ENCODE results near the gene RCL1.

RCL1 gene

DNA sequence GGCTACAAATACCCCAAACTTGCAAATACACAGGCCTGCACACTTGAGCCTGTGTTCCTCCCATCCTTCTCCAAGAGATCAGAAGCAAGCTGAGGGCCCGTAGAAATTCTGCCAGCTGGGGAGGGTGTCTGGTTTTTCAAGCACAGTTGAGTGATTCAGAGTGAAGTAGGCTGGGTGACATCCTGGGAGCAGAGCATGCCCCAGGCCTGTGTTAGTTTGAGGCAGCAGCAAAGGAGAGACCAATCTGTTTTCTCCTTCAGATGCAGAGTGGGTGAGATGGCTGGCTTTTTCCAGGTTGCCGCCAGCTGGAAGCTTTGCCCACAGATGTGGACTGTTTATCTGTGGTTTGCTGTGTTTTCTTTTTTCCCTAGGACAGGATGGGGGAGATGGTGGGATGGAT lies 63.1 kb downstream of the RCL1 start:
- 0 out of 2 replicates have a peak, but pooled peaks cover 3% of the 10 kb centered on the region for H3K36me3 ChIP-seq (ENCODE audit: low read length)
- H3K27ac ChIP-seq (ENCODE audit: low read depth, low read length), result no peak overlapping the region

DNA sequence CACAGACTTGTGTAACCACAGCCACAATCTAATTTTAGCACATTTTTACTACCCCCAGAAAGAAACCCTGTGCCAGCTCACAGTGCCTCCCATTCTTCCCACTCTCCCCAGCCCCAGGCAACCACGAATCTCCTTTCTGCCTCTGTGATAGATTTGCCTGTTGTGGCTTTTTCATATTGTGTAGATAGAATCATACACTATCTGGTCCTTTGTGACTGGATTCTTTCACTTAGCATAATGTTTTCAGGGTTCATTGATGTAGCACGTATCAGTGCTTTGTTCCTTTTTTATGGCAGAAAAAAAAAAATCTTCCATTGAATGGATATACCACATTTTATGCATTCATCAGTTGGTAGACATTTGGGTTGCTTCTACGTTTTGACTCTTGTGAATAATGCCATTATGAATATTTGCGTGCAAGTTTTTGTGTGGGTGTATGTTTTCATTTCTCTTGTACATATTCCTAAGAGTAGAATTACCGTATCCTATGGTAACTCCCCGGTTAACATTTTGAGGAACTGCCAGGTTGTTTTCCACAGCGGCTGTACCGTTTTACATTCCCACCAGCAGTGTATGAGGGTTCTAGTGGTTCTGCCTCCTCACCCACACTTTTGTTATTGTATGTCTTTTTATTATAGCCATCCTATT lies 64.5 kb downstream of the RCL1 start:
- H2AFZ ChIP-seq (ENCODE audit: low read depth, low read length, severe bottlenecking), result no peak overlapping the region
- H3K9me3 ChIP-seq (ENCODE audit: insufficient read depth, low read length), result no peaks in the 10 kb centered on the region
- H3K27ac ChIP-seq (ENCODE audit: low read depth, low read length), result no peak overlapping the region
- H3K9ac ChIP-seq (ENCODE audit: low read length), result no peak overlapping the region
- H3F3A ChIP-seq (ENCODE audit: insufficient read depth), result no peaks in the 10 kb centered on the region
- 0 out of 2 replicates have a peak, but pooled peaks cover 3% of the 10 kb centered on the region for H3K36me3 ChIP-seq (ENCODE audit: low read length)
- no peaks in the 10 kb centered on the region for H3K27me3 ChIP-seq (ENCODE audit: low read length)
- no peak overlapping the region for H3K4me2 ChIP-seq (ENCODE audit: low read depth, low read length, poor library complexity, severe bottlenecking)
- no peaks in the 10 kb centered on the region for H3K9me2 ChIP-seq (replicated peaks; ENCODE audit: insufficient read depth, low read length)
- TF ChIP-seq, protein P1, sequence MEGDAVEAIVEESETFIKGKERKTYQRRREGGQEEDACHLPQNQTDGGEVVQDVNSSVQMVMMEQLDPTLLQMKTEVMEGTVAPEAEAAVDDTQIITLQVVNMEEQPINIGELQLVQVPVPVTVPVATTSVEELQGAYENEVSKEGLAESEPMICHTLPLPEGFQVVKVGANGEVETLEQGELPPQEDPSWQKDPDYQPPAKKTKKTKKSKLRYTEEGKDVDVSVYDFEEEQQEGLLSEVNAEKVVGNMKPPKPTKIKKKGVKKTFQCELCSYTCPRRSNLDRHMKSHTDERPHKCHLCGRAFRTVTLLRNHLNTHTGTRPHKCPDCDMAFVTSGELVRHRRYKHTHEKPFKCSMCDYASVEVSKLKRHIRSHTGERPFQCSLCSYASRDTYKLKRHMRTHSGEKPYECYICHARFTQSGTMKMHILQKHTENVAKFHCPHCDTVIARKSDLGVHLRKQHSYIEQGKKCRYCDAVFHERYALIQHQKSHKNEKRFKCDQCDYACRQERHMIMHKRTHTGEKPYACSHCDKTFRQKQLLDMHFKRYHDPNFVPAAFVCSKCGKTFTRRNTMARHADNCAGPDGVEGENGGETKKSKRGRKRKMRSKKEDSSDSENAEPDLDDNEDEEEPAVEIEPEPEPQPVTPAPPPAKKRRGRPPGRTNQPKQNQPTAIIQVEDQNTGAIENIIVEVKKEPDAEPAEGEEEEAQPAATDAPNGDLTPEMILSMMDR (IDR thresholded peaks at IDR 0.05; ENCODE audit: insufficient read depth, low read length, poor library complexity, severe bottlenecking), result no peak
- TF ChIP-seq EZH2phosphoT487 (conservative IDR thresholded peaks at IDR 0.05; ENCODE audit: low read length), result no peak
- no peak overlapping the region for H3K4me3 ChIP-seq (ENCODE audit: insufficient read depth, low read length, poor library complexity, severe bottlenecking)
- no peaks in the 10 kb centered on the region for H3K79me2 ChIP-seq (ENCODE audit: insufficient read depth, low read length)
- no peaks in the 10 kb centered on the region for H4K20me1 ChIP-seq (ENCODE audit: low read depth, low read length)

More for the DNA sequence above, 63.1 kb downstream of the RCL1 start:
- TF ChIP-seq, protein P1 (IDR thresholded peaks at IDR 0.05; ENCODE audit: insufficient read depth, low read length, poor library complexity, severe bottlenecking), result no peak
- TF ChIP-seq EZH2phosphoT487 (conservative IDR thresholded peaks at IDR 0.05; ENCODE audit: low read length), result no peak
- no peak overlapping the region for H3K4me2 ChIP-seq (ENCODE audit: low read depth, low read length, poor library complexity, severe bottlenecking)
- H3K9ac ChIP-seq (ENCODE audit: low read length), result no peak overlapping the region
- H3F3A ChIP-seq (ENCODE audit: insufficient read depth), result no peaks in the 10 kb centered on the region
- no peaks in the 10 kb centered on the region for H4K20me1 ChIP-seq (ENCODE audit: low read depth, low read length)
- H3K4me3 ChIP-seq (ENCODE audit: insufficient read depth, low read length, poor library complexity, severe bottlenecking), result no peak overlapping the region
- H3K79me2 ChIP-seq (ENCODE audit: insufficient read depth, low read length), result no peaks in the 10 kb centered on the region
- H3K27me3 ChIP-seq (ENCODE audit: low read length), result no peaks in the 10 kb centered on the region
- H2AFZ ChIP-seq (ENCODE audit: low read depth, low read length, severe bottlenecking), result no peak overlapping the region
- H3K9me2 ChIP-seq (replicated peaks; ENCODE audit: insufficient read depth, low read length), result no peaks in the 10 kb centered on the region
- H3K9me3 ChIP-seq (ENCODE audit: insufficient read depth, low read length), result no peaks in the 10 kb centered on the region

DNA sequence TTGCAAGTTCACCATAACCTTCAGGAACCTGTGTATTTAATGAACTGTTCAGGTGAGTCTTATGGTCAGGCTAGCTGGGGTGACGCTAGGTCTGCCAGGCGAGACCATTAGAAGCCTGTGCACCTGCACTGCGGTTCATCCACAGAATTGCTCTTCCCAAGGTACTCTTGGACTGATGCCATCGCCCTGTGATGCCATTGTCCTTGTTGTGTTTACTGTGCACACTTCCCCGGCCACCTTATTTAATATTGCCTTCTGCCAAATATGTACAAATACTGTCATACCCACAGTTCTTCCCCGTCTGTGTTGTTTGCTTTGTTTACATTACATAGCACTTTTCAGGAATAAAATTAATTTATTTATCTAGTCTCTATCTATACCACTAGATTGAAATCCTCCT lies 66.3 kb downstream of the RCL1 start:
- Histone ChIP-seq H2AFZ (ENCODE audit: low read depth, low read length, severe bottlenecking) (no peak overlapping the region), H3K27me3 (ENCODE audit: low read length) (no peaks in the 10 kb centered on the region), H3K36me3 (ENCODE audit: low read length) (0 out of 2 replicates have a peak, but pooled peaks cover 3% of the 10 kb centered on the region), H3K9me2 (replicated peaks; ENCODE audit: insufficient read depth, low read length) (no peaks in the 10 kb centered on the region), H3F3A (ENCODE audit: insufficient read depth) (no peaks in the 10 kb centered on the region), H4K20me1 (ENCODE audit: low read depth, low read length) (no peaks in the 10 kb centered on the region), H3K4me3 (ENCODE audit: insufficient read depth, low read length, poor library complexity, severe bottlenecking) (no peak overlapping the region), H3K79me2 (ENCODE audit: insufficient read depth, low read length) (no peaks in the 10 kb centered on the region), H3K27ac (ENCODE audit: low read depth, low read length) (no peak overlapping the region), H3K9ac (ENCODE audit: low read length) (no peak overlapping the region), H3K9me3 (ENCODE audit: insufficient read depth, low read length) (no peaks in the 10 kb centered on the region), H3K4me2 (ENCODE audit: low read depth, low read length, poor library complexity, severe bottlenecking) (no peak overlapping the region)
- TF ChIP-seq, protein P1 (IDR thresholded peaks at IDR 0.05; ENCODE audit: insufficient read depth, low read length, poor library complexity, severe bottlenecking), result no peak
- no peak for TF ChIP-seq EZH2phosphoT487 (conservative IDR thresholded peaks at IDR 0.05; ENCODE audit: low read length)

Data from SU-DHL-6 (cell line).